ENCODE data around the gene STUM.
A peak's percentile ranks its signal among the peaks of the same experiment; 100 is the strongest.
"Not testable (repeated sequence)": the region's sequence is repeated elsewhere in the genome, so short reads cannot be mapped to it uniquely, and the experiment has no call there.

Gene STUM, protein sequence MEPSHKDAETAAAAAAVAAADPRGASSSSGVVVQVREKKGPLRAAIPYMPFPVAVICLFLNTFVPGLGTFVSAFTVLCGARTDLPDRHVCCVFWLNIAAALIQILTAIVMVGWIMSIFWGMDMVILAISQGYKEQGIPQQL
- 0 reads per million in 3 donors for total RNA-seq

DNA sequence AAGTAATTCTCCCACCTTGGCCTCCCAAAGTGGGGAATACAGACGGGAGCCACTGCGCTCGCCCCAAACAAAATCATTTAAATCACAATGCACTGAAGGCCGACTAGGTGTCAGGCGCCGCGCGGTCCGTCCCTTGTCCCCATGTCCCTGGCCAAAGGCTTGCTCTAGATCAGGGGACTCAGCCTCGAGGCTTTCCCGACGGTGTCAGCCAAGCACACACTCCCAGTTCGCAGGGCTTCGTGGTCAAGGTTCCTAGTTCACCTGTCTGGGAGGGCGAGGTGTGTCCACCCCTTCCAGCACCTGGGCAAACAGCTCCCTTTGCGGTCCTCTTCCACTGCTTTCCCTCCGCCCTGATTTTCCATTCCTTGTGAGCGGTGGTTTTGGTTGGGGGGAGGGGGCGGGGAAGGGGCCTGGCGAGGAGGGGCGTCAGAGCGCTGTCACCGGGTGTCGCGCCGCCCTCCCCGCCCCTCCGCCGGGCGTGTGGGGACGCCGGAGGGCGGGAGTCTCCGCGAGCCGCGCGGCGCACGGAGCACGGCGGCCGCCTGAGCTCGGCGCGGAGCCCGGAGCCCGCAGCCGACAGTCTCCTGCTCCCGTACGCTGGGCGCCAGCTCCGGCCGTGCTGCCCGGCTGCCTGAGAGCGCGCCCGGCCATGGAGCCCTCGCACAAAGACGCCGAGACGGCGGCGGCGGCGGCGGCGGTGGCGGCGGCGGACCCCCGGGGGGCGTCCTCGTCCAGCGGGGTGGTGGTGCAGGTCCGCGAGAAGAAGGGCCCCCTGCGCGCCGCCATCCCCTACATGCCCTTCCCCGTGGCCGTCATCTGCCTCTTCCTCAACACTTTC, at the start of gene STUM:
Gene STUM (plus strand): TSS at position 509 of the 838 bp plus-strand sequence. CDS start 141 bp downstream, at position 650.
- Histone ChIP-seq H3K4me1 (ENCODE audit: control insufficient read depth, insufficient read depth, low read length, poor library complexity, severe bottlenecking) (peaks cover 22% of the 10 kb centered on the region), H3K27ac (ENCODE audit: insufficient read depth, low read length, poor library complexity, severe bottlenecking) (no peak within 1 kb of the TSS), H3K36me3 (ENCODE audit: control insufficient read depth, insufficient read depth, low read length) (no peaks in the 10 kb centered on the region), H3K4me3 (ENCODE audit: insufficient read depth, low read depth, low read length, poor library complexity, severe bottlenecking) (peak within 1 kb of the TSS; percentile 60), H3K27me3 (replicated peaks; ENCODE audit: control insufficient read depth, insufficient read depth, low read length, poor library complexity, severe bottlenecking) (peaks cover 33% of the 10 kb centered on the region), H3K9me3 (ENCODE audit: control insufficient read depth, low read length) (no peaks in the 10 kb centered on the region)
- DNase-seq = no peak

DNA sequence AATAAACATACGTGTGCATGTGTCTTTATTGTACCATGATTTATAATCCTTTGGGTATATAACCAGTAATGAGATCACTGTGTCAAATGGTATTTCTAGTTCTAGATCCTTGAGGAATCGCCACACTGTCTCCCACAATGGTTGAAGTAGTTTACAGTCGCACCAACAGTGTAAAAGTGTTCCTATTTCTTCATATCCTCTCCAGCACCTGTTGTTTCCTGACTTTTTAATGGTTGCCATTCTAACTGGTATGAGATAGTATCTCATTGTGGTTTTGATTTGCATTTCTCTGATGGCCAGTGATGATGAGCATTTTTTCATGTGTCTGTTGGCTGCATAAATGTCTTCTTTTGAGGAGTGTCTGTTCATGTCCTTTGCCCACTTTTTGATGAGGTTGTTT, 48.9 kb upstream of the STUM start:
- not testable (repeated sequence) for H3K9me3 ChIP-seq (ENCODE audit: control insufficient read depth, low read length); DNase-seq; H3K27me3 ChIP-seq (replicated peaks; ENCODE audit: control insufficient read depth, insufficient read depth, low read length, poor library complexity, severe bottlenecking)

DNA sequence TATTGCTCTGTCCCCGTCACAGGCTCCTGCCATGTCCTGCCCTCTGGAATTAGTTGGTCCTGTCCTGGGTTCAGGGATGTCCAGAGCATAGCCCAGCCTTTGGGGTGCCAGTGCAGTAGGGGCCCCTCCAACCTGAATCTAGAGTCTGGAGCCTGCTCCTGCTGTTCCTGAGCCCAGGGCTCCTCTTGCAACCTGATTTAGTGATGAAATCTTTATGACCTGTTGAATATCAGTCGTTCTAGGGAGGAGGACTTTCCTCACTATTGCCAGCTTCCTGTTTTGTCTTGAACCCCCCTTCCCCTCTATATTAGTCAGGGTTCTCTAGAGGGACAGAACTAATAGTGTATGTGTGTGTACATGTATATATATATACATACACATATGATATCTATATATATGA, 42.5 kb upstream of the STUM start:
- Histone ChIP-seq H3K36me3 (ENCODE audit: control insufficient read depth, insufficient read depth, low read length) (no peaks in the 10 kb centered on the region), H3K9me3 (ENCODE audit: control insufficient read depth, low read length) (no peaks in the 10 kb centered on the region), H3K27ac (ENCODE audit: insufficient read depth, low read length, poor library complexity, severe bottlenecking) (no peak overlapping the region), H3K27me3 (replicated peaks; ENCODE audit: control insufficient read depth, insufficient read depth, low read length, poor library complexity, severe bottlenecking) (peaks cover 2% of the 10 kb centered on the region), H3K4me1 (ENCODE audit: control insufficient read depth, insufficient read depth, low read length, poor library complexity, severe bottlenecking) (no peaks in the 10 kb centered on the region), H3K4me3 (ENCODE audit: insufficient read depth, low read depth, low read length, poor library complexity, severe bottlenecking) (no peak overlapping the region)
- no peak for DNase-seq

More for the DNA sequence above, 48.9 kb upstream of the STUM start:
- H3K4me3 ChIP-seq (ENCODE audit: insufficient read depth, low read depth, low read length, poor library complexity, severe bottlenecking); H3K36me3 ChIP-seq (ENCODE audit: control insufficient read depth, insufficient read depth, low read length); H3K27ac ChIP-seq (ENCODE audit: insufficient read depth, low read length, poor library complexity, severe bottlenecking); H3K4me1 ChIP-seq (ENCODE audit: control insufficient read depth, insufficient read depth, low read length, poor library complexity, severe bottlenecking): not testable (repeated sequence)

DNA sequence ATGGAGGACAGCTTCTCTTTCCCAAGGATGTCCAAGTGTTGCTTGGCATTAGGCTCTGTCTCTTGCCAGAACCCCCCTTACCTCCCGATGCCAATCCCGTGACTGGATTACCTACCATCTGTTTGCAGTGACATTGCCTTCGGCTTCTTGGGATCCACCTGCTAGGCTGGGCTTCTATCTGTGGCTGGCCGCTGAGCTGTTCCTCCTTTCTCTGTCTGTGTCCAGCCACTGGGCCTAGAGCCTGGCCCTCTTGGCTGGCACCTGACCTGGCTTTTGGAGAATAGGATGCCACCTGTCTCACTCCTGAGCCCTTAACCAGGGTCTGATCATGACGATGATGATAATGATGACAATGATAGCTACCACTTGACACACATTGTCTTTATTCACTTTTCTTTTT, 41.6 kb upstream of the STUM start:
- no peak for DNase-seq
- no peak overlapping the region for H3K4me3 ChIP-seq (ENCODE audit: insufficient read depth, low read depth, low read length, poor library complexity, severe bottlenecking)
- H3K27me3 ChIP-seq (replicated peaks; ENCODE audit: control insufficient read depth, insufficient read depth, low read length, poor library complexity, severe bottlenecking) = peaks cover 2% of the 10 kb centered on the region
- H3K27ac ChIP-seq (ENCODE audit: insufficient read depth, low read length, poor library complexity, severe bottlenecking) = no peak overlapping the region
- no peaks in the 10 kb centered on the region for H3K4me1 ChIP-seq (ENCODE audit: control insufficient read depth, insufficient read depth, low read length, poor library complexity, severe bottlenecking)
- H3K9me3 ChIP-seq (ENCODE audit: control insufficient read depth, low read length) = no peaks in the 10 kb centered on the region
- no peaks in the 10 kb centered on the region for H3K36me3 ChIP-seq (ENCODE audit: control insufficient read depth, insufficient read depth, low read length)

DNA sequence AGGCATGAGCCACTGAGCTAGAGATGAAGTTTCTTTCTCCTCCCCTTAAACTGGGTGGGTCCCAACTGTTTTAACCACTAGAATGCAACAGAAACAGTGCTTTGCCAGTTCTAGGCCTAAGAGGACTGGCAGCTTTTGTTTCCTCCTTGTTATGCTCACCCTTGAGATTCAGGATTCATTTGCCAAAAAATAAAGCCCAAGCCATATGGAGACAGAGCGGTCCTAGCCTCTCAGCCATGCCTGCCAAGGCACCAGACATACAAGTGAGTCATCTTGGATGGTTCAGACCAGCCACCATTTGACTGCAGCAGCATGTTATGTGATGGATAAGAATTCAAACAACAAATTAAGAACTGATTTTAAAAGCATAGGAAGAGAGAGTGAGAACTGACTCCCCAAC, 38.1 kb upstream of the STUM start:
- no peak for DNase-seq
- no peak overlapping the region for H3K4me3 ChIP-seq (ENCODE audit: insufficient read depth, low read depth, low read length, poor library complexity, severe bottlenecking)
- H3K27me3 ChIP-seq (replicated peaks; ENCODE audit: control insufficient read depth, insufficient read depth, low read length, poor library complexity, severe bottlenecking) = peaks cover 2% of the 10 kb centered on the region
- H3K4me1 ChIP-seq (ENCODE audit: control insufficient read depth, insufficient read depth, low read length, poor library complexity, severe bottlenecking) = no peaks in the 10 kb centered on the region
- no peaks in the 10 kb centered on the region for H3K9me3 ChIP-seq (ENCODE audit: control insufficient read depth, low read length)
- no peaks in the 10 kb centered on the region for H3K36me3 ChIP-seq (ENCODE audit: control insufficient read depth, insufficient read depth, low read length)
- no peak overlapping the region for H3K27ac ChIP-seq (ENCODE audit: insufficient read depth, low read length, poor library complexity, severe bottlenecking)

DNA sequence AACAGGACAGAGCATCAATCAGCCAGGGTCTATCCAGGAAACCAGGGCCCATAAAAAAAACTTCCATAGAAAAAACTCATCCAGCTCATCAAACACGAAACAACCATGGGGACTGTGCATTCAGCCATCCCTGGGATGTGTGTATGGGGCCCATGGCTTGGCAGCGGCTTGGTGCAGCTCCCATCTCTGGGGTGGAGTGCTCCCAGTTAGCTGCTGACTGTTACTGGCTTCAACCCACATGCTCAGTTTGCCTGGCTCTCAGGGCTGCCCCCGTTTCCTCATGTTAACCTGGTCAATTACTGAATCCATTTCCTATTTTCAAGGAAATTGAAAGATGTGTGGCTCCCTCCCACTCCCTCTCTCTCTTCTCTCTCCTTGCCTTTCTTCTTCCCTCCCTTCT, 37.3 kb upstream of the STUM start:
- peaks cover 2% of the 10 kb centered on the region for H3K27me3 ChIP-seq (replicated peaks; ENCODE audit: control insufficient read depth, insufficient read depth, low read length, poor library complexity, severe bottlenecking)
- no peaks in the 10 kb centered on the region for H3K9me3 ChIP-seq (ENCODE audit: control insufficient read depth, low read length)
- H3K4me3 ChIP-seq (ENCODE audit: insufficient read depth, low read depth, low read length, poor library complexity, severe bottlenecking) = no peak overlapping the region
- H3K27ac ChIP-seq (ENCODE audit: insufficient read depth, low read length, poor library complexity, severe bottlenecking) = no peak overlapping the region
- H3K4me1 ChIP-seq (ENCODE audit: control insufficient read depth, insufficient read depth, low read length, poor library complexity, severe bottlenecking) = no peaks in the 10 kb centered on the region
- DNase-seq = no peak
- no peaks in the 10 kb centered on the region for H3K36me3 ChIP-seq (ENCODE audit: control insufficient read depth, insufficient read depth, low read length)

DNA sequence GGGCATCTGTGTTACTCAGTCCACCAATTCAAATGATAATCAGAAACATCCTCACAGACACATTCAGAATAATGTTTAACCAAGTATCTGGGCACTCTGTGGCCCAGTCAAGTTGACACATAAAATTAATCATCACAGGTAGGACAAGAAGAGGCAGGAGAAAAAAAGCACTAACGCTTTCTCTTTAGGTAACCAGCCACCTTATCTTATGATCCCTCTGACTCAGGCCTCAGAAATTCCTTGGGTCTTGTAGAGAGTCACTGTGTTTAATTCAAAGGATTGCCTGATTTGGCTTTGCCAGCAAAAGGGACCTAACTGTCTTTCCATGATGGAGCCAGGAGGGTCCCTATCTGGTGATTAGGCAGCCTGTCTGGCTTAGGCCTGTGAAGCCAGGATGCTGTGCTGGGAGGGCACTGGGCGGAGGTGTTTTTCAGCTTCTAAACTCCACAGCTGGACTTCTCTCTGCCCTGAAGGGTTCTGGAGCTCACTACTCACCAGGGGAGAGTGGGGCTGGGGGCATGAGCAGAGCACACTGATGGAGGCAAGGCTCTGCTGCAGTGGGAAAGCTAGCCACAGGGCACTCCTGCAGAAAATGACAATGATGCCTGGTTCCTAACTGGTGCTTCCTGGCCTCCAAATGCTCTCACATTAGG, 36.4 kb upstream of the STUM start:
- Histone ChIP-seq H3K4me3 (ENCODE audit: insufficient read depth, low read depth, low read length, poor library complexity, severe bottlenecking) (no peak overlapping the region), H3K36me3 (ENCODE audit: control insufficient read depth, insufficient read depth, low read length) (no peaks in the 10 kb centered on the region), H3K27me3 (replicated peaks; ENCODE audit: control insufficient read depth, insufficient read depth, low read length, poor library complexity, severe bottlenecking) (peaks cover 2% of the 10 kb centered on the region), H3K4me1 (ENCODE audit: control insufficient read depth, insufficient read depth, low read length, poor library complexity, severe bottlenecking) (no peaks in the 10 kb centered on the region), H3K27ac (ENCODE audit: insufficient read depth, low read length, poor library complexity, severe bottlenecking) (no peak overlapping the region), H3K9me3 (ENCODE audit: control insufficient read depth, low read length) (no peaks in the 10 kb centered on the region)
- DNase-seq = no peak

DNA sequence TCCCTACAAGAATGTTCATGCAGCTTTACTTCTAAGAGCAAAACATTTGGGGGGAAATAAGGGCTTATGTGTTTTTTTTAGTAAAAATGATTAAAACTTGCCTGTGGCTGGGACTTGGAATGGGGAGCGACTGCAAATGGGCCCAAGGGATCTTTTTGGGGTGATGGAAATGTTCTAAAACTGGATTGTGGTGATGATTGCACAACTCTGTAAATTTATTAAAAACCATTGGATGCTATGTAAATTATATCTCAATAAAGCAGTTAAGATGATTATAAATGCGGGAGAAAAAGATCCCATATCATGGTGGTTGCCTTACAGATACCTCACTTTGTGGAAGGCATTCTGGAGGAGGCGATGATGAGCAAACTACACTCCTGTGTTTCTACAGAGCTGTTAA, 30.2 kb upstream of the STUM start:
- H3K27me3 ChIP-seq (replicated peaks; ENCODE audit: control insufficient read depth, insufficient read depth, low read length, poor library complexity, severe bottlenecking) = no peaks in the 10 kb centered on the region
- H3K4me3 ChIP-seq (ENCODE audit: insufficient read depth, low read depth, low read length, poor library complexity, severe bottlenecking) = no peak overlapping the region
- DNase-seq = no peak
- no peaks in the 10 kb centered on the region for H3K4me1 ChIP-seq (ENCODE audit: control insufficient read depth, insufficient read depth, low read length, poor library complexity, severe bottlenecking)
- no peaks in the 10 kb centered on the region for H3K36me3 ChIP-seq (ENCODE audit: control insufficient read depth, insufficient read depth, low read length)
- H3K27ac ChIP-seq (ENCODE audit: insufficient read depth, low read length, poor library complexity, severe bottlenecking) = no peak overlapping the region
- no peaks in the 10 kb centered on the region for H3K9me3 ChIP-seq (ENCODE audit: control insufficient read depth, low read length)

DNA sequence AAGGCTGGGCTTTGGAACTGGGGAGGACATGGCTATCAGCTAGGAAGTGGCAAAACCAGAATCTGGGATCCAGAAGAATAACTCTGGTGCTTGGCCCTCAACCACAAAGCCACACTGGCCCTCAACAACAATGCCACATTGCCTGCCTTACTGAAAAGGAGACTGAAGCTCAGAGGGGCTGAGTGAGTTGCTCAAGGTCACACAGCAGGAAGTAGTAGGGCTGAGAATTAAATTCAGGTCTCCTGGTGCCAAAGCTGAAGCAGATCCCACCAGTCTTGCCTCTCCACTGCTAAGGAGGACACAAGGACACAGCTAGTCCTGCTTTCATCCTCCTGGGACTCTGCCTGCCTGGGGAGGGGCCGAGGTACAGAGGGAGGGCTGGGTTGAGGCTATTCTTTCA, 29.4 kb upstream of the STUM start:
- H3K9me3 ChIP-seq (ENCODE audit: control insufficient read depth, low read length) = no peaks in the 10 kb centered on the region

More for the DNA sequence above, 29.4 kb upstream of the STUM start:
- no peaks in the 10 kb centered on the region for H3K27me3 ChIP-seq (replicated peaks; ENCODE audit: control insufficient read depth, insufficient read depth, low read length, poor library complexity, severe bottlenecking)
- H3K4me3 ChIP-seq (ENCODE audit: insufficient read depth, low read depth, low read length, poor library complexity, severe bottlenecking) = no peak overlapping the region
- no peaks in the 10 kb centered on the region for H3K36me3 ChIP-seq (ENCODE audit: control insufficient read depth, insufficient read depth, low read length)
- H3K27ac ChIP-seq (ENCODE audit: insufficient read depth, low read length, poor library complexity, severe bottlenecking) = no peak overlapping the region
- no peak for DNase-seq
- H3K4me1 ChIP-seq (ENCODE audit: control insufficient read depth, insufficient read depth, low read length, poor library complexity, severe bottlenecking) = no peaks in the 10 kb centered on the region
